GM23338 (cell line): ENCODE data around the gene GALNT9. TPM values are rescaled to one million over a fixed set of nuclear protein-coding genes. Genes with fewer than 3 reads are reported as not detected.

Source experiments
- ATAC-seq: fragments of 200-7000 bp; cut with Tn5 transposase; 3 replicates; pipeline ENCODE4 v1.9.1; 2020
- DNase-seq: peaks from one replicate; pipeline ENCODE4 v3.0.0-alpha.2; 2015; ENCODE audit warnings: low spot score
- H2AFZ ChIP-seq: fragments of 200-600 bp; sonication (generic); 2 replicates; pipeline ENCODE4 v1.8.0; 2016; ENCODE audit warnings: antibody characterized with exemption, mild to moderate bottlenecking, moderate library complexity
- H3F3A ChIP-seq: fragments of 200-600 bp; sonication (generic); replicated peaks from 2 replicates; pipeline ENCODE4 v1.8.0; 2017; ENCODE audit warnings: antibody characterized with exemption, mixed run types, low read depth
- H3K27ac ChIP-seq: fragments of 200-600 bp; sonication (generic); 2 replicates; pipeline ENCODE4 v1.6.1; 2016; ENCODE audit warnings: low read depth
- H3K27me3 ChIP-seq: fragments of 200-600 bp; sonication (generic); 2 replicates; pipeline ENCODE4 v1.8.0; 2016; ENCODE audit warnings: mild to moderate bottlenecking, mixed run types, moderate library complexity; ENCODE audit not compliant: insufficient read depth
- H3K36me3 ChIP-seq: fragments of 200-600 bp; sonication (generic); 2 replicates; pipeline ENCODE4 v1.8.0; 2016; ENCODE audit warnings: mild to moderate bottlenecking; ENCODE audit not compliant: insufficient read depth
- H3K4me1 ChIP-seq: fragments of 200-600 bp; sonication (generic); 2 replicates; pipeline ENCODE4 v1.8.0; 2016; ENCODE audit warnings: mild to moderate bottlenecking, moderate library complexity; ENCODE audit not compliant: insufficient read depth
- H3K4me2 ChIP-seq: fragments of 200-600 bp; sonication (generic); 2 replicates; pipeline ENCODE4 v1.7.1; 2017; ENCODE audit warnings: mixed run types
- H3K4me3 ChIP-seq: fragments of 200-600 bp; sonication (generic); 2 replicates; pipeline ENCODE4 v1.6.1; 2016; ENCODE audit warnings: mixed run types
- H3K79me2 ChIP-seq: fragments of 200-600 bp; sonication (generic); replicated peaks from 2 replicates; pipeline ENCODE4 v1.8.0; 2017; ENCODE audit warnings: mild to moderate bottlenecking; ENCODE audit not compliant: insufficient read depth
- H3K9me2 ChIP-seq: fragments of 200-600 bp; sonication (generic); 2 replicates; pipeline ENCODE4 v1.8.0; 2017; ENCODE audit not compliant: insufficient read depth
- H4K20me1 ChIP-seq: fragments of 200-600 bp; sonication (generic); replicated peaks from 2 replicates; pipeline ENCODE4 v1.8.0; 2017; ENCODE audit warnings: mild to moderate bottlenecking; ENCODE audit not compliant: insufficient read depth
- H3K27ac Mint-ChIP-seq: 2 replicates; pipeline ENCODE4 v1.8.0; 2020; ENCODE audit warnings: inconsistent platforms, mild to moderate bottlenecking, moderate library complexity, mixed read lengths
- H3K27me3 Mint-ChIP-seq: 3 replicates; pipeline ENCODE4 v1.8.0; 2022; ENCODE audit warnings: low read depth, mild to moderate bottlenecking, moderate library complexity, mixed read lengths, inconsistent platforms; ENCODE audit not compliant: insufficient read depth, poor library complexity
- H3K36me3 Mint-ChIP-seq: 3 replicates; pipeline ENCODE4 v1.8.0; 2021; ENCODE audit warnings: low read depth, mild to moderate bottlenecking, inconsistent platforms, moderate library complexity, mixed read lengths
- H3K4me1 Mint-ChIP-seq: 3 replicates; pipeline ENCODE4 v1.8.0; 2020; ENCODE audit warnings: mild to moderate bottlenecking, inconsistent platforms, mixed read lengths
- H3K4me3 Mint-ChIP-seq: 3 replicates; pipeline ENCODE4 v1.8.0; 2021; ENCODE audit warnings: moderate library complexity, mild to moderate bottlenecking, inconsistent platforms, mixed read lengths
- H3K9me3 Mint-ChIP-seq: 3 replicates; pipeline ENCODE4 v1.8.0; 2020; ENCODE audit warnings: moderate library complexity, mild to moderate bottlenecking, inconsistent platforms, mixed read lengths
- CREB1 ChIP-seq: fragments of 250-450 bp; sonication (Bioruptor Pico); IDR thresholded peaks from 2 replicates; pipeline ENCODE4 v1.5.0; 2020; ENCODE audit warnings: low read depth, mild to moderate bottlenecking, moderate library complexity
- CTCF ChIP-seq, 2 experiments: fragments of 200-600 bp in 1 of 2; sonication (generic) in 1 of 2; conservative IDR thresholded peaks; 2 replicates each; pipeline versions ENCODE4 v1.5.1 to v1.6.1; 2016 to 2017; ENCODE audit warnings: antibody characterized with exemption in 2 of 2, low read depth in 2 of 2, mild to moderate bottlenecking in 2 of 2, moderate library complexity in 1 of 2
- EZH2 ChIP-seq: fragments of 200-600 bp; sonication (generic); IDR thresholded peaks from one replicate; pipeline ENCODE4 v1.8.0; 2017; ENCODE audit warnings: antibody characterized with exemption, mild to moderate bottlenecking, low read depth; ENCODE audit not compliant: unreplicated experiment
- EZH2phosphoT487 ChIP-seq: fragments of 200-600 bp; sonication (generic); IDR thresholded peaks from one replicate; pipeline ENCODE4 v1.8.1; 2018; ENCODE audit warnings: antibody characterized with exemption; ENCODE audit not compliant: unreplicated experiment
- NANOG ChIP-seq: IDR thresholded peaks from 2 replicates; pipeline ENCODE4 v1.6.1; 2016; ENCODE audit warnings: antibody characterized with exemption, borderline replicate concordance
- POLR2AphosphoS5 ChIP-seq: IDR thresholded peaks from 2 replicates; pipeline ENCODE4 v1.6.1; 2016; ENCODE audit warnings: antibody characterized with exemption, low read depth
- REST ChIP-seq: IDR thresholded peaks from one replicate; pipeline ENCODE4 v1.6.1; 2018; ENCODE audit warnings: antibody characterized with exemption; ENCODE audit not compliant: unreplicated experiment
- STAT1 ChIP-seq: IDR thresholded peaks from one replicate; pipeline ENCODE4 v1.6.1; 2016; ENCODE audit warnings: antibody characterized with exemption; ENCODE audit not compliant: unreplicated experiment
- ZNF331 ChIP-seq: fragments of 250-450 bp; sonication (Bioruptor Pico); IDR thresholded peaks from 2 replicates; pipeline ENCODE4 v1.5.0; 2020; ENCODE audit warnings: low read depth, mild to moderate bottlenecking, moderate library complexity
- ZNF462 ChIP-seq: fragments of 250-450 bp; sonication (Bioruptor Pico); IDR thresholded peaks from 2 replicates; pipeline ENCODE4 v1.5.0; 2020; ENCODE audit warnings: mild to moderate bottlenecking, moderate library complexity
- polyA plus RNA-seq: library from polyadenylated mRNA; unstranded; fragments of >200 nt; fragmentation: Nextera tagmentation; extraction: Ambion mirVana; gene quantifications from 2 replicates; pipeline ENCODE4 v1.2.1, GENCODE V29; 2016
- total RNA-seq: library from RNA; depleted of rRNA; stranded (reverse); fragments of >200 nt; shearing (Covaris generic); gene quantifications from 2 replicates; pipeline ENCODE4 v1.2.3, GENCODE V29; 2014

GALNT9 gene
- total and polyA plus RNA-seq, 2 experiments from 2014 or later, result 0.81 to 2.5 TPM

GRCh38 chr12:132352896-132353800, 23.8 kb upstream of the GALNT9 start (continued):
- no peak for TF ChIP-seq CTCF (conservative IDR thresholded peaks at IDR 0.05; ENCODE audit: low read depth in 2 of 2)
- TF ChIP-seq REST, result no peak
- TF ChIP-seq EZH2phosphoT487, result no peak
- no peak for TF ChIP-seq EZH2
- no peak for TF ChIP-seq STAT1

- no peak for ATAC-seq
- Mint-ChIP-seq H3K9me3 (peaks cover 5% of the 10 kb centered on the region; the same call in 2 of the 3 replicates), H3K36me3 (peaks cover 2% of the 10 kb centered on the region; the same call in 1 of the 3 replicates), H3K4me3 (no peak overlapping the region), H3K4me1 (peaks cover 8% of the 10 kb centered on the region; the same call in 2 of the 3 replicates), H3K27me3 (peaks cover 29% of the 10 kb centered on the region), H3K27ac (no peak overlapping the region)
- Histone ChIP-seq H2AFZ (no peak overlapping the region), H3K36me3 (no peaks in the 10 kb centered on the region), H3K79me2 (no peaks in the 10 kb centered on the region), H3K9me2 (no peaks in the 10 kb centered on the region), H3K4me2 (no peak overlapping the region), H3K4me3 (no peak overlapping the region), H3K27ac (no peak overlapping the region), H3K4me1 (no peaks in the 10 kb centered on the region), H3F3A (no peaks in the 10 kb centered on the region), H3K27me3 (no peaks in the 10 kb centered on the region), H4K20me1 (no peaks in the 10 kb centered on the region; the same call in 1 of the 2 replicates)
- no peak for DNase-seq
- TF ChIP-seq ZNF462 (CRISPR knock-in tag) (no peak), ZNF331 (no peak), POLR2AphosphoS5 (no peak), NANOG (no peak), CREB1 (CRISPR knock-in tag) (no peak), EZH2phosphoT487 (no peak)
Observed at GRCh38 chr12:132351751-132352495, 22.5 kb upstream of the GALNT9 start.
